ENCODE measurements around the gene CTF1.
"Not testable (repeated sequence)": the region's sequence is repeated elsewhere in the genome, so short reads cannot be mapped to it uniquely, and the experiment has no call there.

CTF1 gene

DNA sequence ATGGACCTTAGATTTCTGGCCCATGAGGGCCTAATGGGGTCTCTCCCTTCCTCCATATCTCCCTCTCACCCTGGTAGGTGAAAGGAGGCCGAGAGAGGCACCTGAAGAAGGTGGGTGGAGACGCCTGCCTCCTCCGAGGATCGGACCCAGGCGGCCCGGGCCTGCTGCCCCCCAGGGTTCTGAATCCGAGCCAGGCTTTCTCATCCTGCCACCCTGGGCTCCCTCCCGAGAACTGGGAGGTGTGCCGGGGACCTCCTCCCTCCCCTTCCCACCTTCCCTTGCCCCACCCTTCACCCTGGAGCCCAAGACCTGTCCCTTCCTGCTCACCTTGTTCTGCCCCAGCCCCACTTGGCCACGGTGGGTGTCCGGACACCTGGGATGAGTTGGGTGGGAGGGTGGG is 32.0 kb downstream of the CTF1 start:
- DNase-seq (ENCODE audit: low read depth) = no peak
- no peak overlapping the region for H3K4me3 ChIP-seq (ENCODE audit: low read length)
- no peak for TF ChIP-seq CTCF (conservative IDR thresholded peaks at IDR 0.05; ENCODE audit: low read depth, low read length)

DNA sequence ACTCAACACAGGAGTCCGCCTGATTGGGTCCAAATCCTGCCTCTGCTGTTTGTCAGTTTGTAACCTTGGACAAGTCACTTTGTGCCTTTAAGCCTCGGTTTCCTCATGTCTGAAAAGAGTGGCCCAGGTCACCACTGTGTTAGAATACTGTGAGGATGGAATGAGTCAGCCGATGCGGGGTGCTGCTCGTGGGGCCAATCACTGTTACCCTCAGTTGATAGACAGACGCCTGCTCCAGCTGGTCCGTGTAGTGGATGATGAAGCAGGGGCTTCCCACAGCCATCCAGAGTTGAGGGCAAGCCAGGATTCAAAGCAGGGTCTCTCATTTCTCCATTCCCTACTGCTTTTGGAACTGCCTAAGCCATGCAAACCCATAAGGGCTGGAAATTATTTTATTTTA is 32.8 kb downstream of the CTF1 start:
- no peak overlapping the region for H3K4me3 ChIP-seq (ENCODE audit: low read length)
- DNase-seq (ENCODE audit: low read depth) = no peak
- TF ChIP-seq CTCF (conservative IDR thresholded peaks at IDR 0.05; ENCODE audit: low read depth, low read length) = no peak

- DNase-seq (ENCODE audit: low read depth) = no peak
- TF ChIP-seq CTCF (conservative IDR thresholded peaks at IDR 0.05; ENCODE audit: low read depth, low read length) = no peak
- no peak overlapping the region for H3K4me3 ChIP-seq (ENCODE audit: low read length)
Measured at GRCh38 chr16:30930160-30930571, 33.8 kb downstream of the CTF1 start.

DNA sequence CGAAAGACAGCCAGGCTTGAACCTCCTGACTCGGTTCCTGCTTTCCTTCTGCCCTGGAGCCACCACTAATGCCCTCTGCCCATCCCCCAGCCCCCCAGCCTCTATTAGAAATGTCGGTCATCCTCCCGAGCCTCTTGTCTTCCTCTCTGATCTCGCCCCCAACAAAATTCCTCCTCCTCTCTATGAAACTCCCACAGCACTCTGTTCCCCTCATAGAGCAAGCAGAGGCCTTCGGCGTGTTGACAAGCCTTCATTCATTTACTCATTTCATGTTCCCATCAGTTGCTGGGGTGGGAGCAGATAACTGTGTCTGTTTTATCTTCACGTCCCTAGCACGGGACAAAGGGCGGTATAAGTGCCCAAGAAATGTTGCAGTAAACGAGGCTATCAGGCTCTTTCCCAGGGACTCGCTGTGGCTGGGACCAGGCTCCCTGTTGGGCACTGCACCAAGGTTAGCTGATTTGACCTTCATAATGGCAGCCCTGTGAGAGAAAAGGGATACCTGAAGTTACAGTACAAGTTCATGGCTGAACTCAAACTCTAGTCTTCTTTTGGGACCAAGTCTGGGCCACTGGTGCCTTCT is 34.7 kb downstream of the CTF1 start:
- no peak overlapping the region for H3K4me3 ChIP-seq (ENCODE audit: low read length)
- DNase-seq (ENCODE audit: low read depth) = no peak
- no peak for TF ChIP-seq CTCF (conservative IDR thresholded peaks at IDR 0.05; ENCODE audit: low read depth, low read length)

DNA sequence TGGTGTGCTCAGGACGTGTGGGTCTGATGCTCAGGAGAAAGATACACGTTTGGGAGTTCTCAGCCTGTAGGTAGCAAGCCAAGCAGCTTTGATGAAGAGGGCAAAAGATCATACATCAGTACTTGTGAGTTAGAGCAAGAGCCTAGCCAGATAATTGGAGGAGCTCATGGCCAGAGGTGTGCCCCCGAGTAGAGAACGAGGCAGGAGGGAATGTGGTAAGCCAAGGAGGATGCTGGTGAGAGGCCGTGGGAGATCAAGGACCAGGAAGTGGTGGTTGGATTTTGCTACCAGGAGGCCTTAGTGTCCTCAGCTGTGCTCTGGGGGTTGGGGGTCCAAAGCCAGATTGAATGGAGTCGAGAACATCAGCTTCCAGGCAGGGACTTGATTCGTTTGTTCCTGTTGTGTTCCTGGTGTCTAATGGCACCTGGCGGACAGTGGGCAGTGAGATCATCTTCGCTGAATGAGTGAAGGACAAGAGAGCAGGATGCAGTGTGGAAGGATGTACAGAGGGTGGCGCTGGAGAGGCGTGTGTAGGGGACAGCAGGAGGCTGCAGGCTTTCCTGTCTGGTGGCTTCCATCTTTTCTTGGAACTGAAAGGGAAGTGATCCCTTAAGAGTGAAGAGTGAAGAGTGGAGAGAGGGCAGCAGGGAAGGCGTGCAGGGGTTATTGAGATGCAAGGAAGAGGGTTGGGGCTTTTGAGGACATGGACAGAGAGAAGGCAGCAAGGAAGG is 38.6 kb downstream of the CTF1 start:
- peak; percentile 71 for TF ChIP-seq CTCF (conservative IDR thresholded peaks at IDR 0.05; ENCODE audit: low read depth, low read length)
- no peak overlapping the region for H3K4me3 ChIP-seq (ENCODE audit: low read length)
- no peak for DNase-seq (ENCODE audit: low read depth)

GRCh38 chr16:30937692-30938091 is 41.3 kb downstream of the CTF1 start:
- DNase-seq (ENCODE audit: low read depth) = no peak
- no peak overlapping the region for H3K4me3 ChIP-seq (ENCODE audit: low read length)
- no peak for TF ChIP-seq CTCF (conservative IDR thresholded peaks at IDR 0.05; ENCODE audit: low read depth, low read length)

GRCh38 chr16:30939571-30939970 is 43.2 kb downstream of the CTF1 start:
- DNase-seq (ENCODE audit: low read depth) = not testable (repeated sequence)

More at GRCh38 chr16:30939571-30939970, 43.2 kb downstream of the CTF1 start:
- H3K4me3 ChIP-seq (ENCODE audit: low read length) = not testable (repeated sequence)
